Activated T-helper 17 cell treated with anti-CD3 and anti-CD28 coated beads, Interleukin-2, amount 50 U/mL, for 72 hours (primary cell): ENCODE data around the gene ANKRD13D. TPM values are rescaled to one million over a fixed set of nuclear protein-coding genes. Genes with fewer than 3 reads are reported as not detected.
A peak's percentile ranks its signal among the peaks of the same experiment; 100 is the strongest.

ENCODE experiments used
- ATAC-seq: fragments of 150-1000 bp; cut with Tn5 transposase; replicated peaks from 2 replicates; pipeline ENCODE4 v1.10.0; 2021; ENCODE audit warnings: mild to moderate bottlenecking, moderate library complexity
- H3K27ac Mint-ChIP-seq: one replicate; pipeline ENCODE4 v1.8.0; 2022; ENCODE audit warnings: mixed read lengths
- H3K27me3 Mint-ChIP-seq: one replicate; pipeline ENCODE4 v1.8.0; 2022; ENCODE audit warnings: mixed read lengths
- H3K36me3 Mint-ChIP-seq: one replicate; pipeline ENCODE4 v1.8.0; 2022; ENCODE audit warnings: low read depth, mild to moderate bottlenecking, mixed read lengths
- H3K4me1 Mint-ChIP-seq: one replicate; pipeline ENCODE4 v1.8.0; 2022; ENCODE audit warnings: mixed read lengths
- H3K4me3 Mint-ChIP-seq: one replicate; pipeline ENCODE4 v1.8.0; 2022; ENCODE audit warnings: mild to moderate bottlenecking, mixed read lengths
- H3K9me3 Mint-ChIP-seq: one replicate; pipeline ENCODE4 v1.8.0; 2022; ENCODE audit warnings: mixed read lengths
- total RNA-seq, 2 donors: library from RNA; stranded (reverse); gene quantifications; one replicate each; pipeline ENCODE4 v1.2.3, GENCODE V29; 2022

The ANKRD13D gene
- total RNA-seq, 2 donors from 2014 or later: 102 to 137 TPM

DNA sequence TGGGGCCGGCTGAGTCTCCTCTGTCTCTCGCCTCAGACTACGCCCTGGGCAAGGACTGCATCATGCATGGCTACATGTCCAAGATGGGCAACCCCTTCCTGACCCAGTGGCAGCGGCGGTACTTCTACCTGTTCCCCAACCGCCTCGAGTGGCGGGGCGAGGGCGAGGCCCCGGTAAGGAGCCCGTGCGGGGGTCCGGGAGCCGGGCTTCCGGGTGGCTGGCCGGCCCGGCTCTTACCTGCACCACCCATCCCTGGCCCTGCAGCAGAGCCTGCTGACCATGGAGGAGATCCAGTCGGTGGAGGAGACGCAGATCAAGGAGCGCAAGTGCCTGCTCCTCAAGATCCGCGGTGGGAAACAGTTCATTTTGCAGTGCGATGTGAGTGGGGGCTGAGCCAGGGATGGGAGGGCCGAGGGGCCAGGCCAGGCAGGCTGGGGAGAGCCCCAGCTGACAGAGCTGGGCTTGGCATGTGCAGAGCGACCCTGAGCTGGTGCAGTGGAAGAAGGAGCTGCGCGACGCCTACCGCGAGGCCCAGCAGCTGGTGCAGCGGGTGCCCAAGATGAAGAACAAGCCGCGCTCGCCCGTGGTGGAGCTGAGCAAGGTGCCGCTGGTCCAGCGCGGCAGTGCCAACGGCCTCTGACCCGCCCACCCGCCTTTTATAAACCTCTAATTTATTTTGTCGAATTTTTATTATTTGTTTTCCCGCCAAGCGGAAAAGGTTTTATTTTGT lies 4.1 kb upstream of the ANKRD13D start:
- Mint-ChIP-seq H3K36me3 (peaks cover 93% of the 10 kb centered on the region), H3K4me1 (peaks cover 13% of the 10 kb centered on the region), H3K27me3 (no peaks in the 10 kb centered on the region), H3K9me3 (no peaks in the 10 kb centered on the region), H3K4me3 (no peak overlapping the region), H3K27ac (no peak overlapping the region)
- no peak for ATAC-seq

DNA sequence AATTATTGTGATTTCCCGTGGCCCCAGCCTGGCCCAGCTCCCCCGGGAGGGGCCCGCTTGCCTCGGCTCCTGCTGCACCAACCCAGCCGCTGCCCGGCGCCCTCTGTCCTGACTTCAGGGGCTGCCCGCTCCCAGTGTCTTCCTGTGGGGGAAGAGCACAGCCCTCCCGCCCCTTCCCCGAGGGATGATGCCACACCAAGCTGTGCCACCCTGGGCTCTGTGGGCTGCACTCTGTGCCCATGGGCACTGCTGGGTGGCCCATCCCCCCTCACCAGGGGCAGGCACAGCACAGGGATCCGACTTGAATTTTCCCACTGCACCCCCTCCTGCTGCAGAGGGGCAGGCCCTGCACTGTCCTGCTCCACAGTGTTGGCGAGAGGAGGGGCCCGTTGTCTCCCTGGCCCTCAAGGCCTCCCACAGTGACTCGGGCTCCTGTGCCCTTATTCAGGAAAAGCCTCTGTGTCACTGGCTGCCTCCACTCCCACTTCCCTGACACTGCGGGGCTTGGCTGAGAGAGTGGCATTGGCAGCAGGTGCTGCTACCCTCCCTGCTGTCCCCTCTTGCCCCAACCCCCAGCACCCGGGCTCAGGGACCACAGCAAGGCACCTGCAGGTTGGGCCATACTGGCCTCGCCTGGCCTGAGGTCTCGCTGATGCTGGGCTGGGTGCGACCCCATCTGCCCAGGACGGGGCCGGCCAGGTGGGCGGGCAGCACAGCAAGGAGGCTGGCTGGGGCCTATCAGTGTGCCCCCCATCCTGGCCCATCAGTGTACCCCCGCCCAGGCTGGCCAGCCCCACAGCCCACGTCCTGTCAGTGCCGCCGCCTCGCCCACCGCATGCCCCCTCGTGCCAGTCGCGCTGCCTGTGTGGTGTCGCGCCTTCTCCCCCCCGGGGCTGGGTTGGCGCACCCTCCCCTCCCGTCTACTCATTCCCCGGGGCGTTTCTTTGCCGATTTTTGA lies 3.3 kb upstream of the ANKRD13D start:
- Mint-ChIP-seq H3K36me3 (peaks cover 93% of the 10 kb centered on the region), H3K9me3 (no peaks in the 10 kb centered on the region), H3K4me3 (peak overlapping the region; percentile 85), H3K4me1 (peaks cover 13% of the 10 kb centered on the region), H3K27ac (peak overlapping the region; percentile 98), H3K27me3 (no peaks in the 10 kb centered on the region)
- no peak for ATAC-seq

DNA sequence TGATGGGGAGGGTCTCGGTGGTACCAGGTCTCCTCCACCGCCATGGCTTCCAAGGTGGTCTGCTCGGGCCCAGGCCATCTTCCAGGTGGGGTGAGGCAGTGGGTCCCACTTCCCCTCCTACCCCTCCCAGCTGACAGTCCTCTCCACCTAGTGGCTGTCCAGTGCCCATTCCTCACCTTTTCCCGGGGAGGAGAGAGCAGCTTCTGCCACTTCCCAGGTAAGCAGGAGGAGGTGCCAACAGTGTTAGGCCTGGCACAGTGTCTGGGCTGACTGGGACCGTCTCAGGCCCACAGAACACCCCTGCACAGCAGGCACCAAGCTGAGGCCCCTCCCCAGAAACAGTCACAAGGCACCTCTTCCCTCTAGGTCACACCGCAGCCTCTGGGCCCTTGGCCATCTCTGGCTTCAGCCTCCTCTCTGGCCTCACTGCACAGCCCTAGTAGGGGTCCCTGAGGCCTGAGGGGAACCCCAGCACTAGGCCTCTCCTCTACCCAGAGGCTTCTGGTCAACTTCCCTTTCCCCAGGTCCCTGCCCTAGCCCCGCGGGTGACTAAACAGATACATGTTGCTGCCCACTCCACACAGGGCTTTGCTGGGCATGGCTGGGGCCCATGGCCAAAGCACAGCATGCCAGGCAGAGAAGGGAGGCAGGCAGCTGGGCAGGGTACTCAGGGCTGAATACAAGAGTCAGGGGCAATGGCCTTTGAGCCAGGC lies 2.3 kb upstream of the ANKRD13D start:
- peaks cover 93% of the 10 kb centered on the region for H3K36me3 Mint-ChIP-seq

DNA sequence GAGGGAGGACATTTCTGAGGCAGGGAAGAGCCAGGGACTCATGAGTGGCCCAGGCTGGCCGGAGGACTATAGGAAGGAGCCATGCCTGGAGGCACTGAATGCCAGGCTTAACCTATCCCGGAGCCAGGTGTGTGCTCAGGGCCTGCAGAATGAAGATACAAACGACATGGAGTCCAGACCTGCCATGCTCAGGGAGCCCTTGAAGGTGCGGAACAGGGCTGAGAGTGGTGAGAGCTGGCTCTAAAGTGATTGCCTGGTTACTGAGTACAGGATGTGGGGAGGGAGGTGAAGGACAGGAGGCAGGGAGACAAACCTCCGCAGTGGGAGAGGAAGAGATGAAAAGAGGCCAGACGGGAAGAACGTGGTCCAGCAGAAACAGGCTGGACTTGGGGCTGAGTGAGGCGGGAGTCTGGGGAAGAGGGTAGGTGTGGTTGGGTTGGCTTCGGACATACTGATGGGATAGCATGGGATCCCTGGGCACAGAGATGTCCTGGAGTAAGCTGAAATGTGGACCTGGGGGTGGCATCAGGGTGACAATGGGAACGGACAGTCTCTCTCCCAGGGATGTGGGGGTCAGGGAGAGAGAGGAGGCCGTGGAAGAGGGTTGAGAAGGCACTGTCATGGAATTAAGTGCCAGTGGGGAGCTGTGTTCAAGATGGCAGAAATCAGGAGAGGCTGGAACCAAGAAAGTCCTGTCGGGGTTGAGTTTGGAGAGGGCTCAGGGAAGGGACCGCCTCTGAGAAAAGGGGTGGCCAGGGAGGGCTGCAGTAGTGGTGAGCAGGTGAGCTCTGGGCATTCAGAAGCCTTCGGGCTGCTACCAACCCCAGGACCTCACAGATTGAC lies 1.5 kb upstream of the ANKRD13D start:
- H3K4me3 Mint-ChIP-seq: peak overlapping the region; percentile 85
- no peaks in the 10 kb centered on the region for H3K27me3 Mint-ChIP-seq
- H3K36me3 Mint-ChIP-seq: peaks cover 91% of the 10 kb centered on the region
- peak; percentile 22 for ATAC-seq
- H3K27ac Mint-ChIP-seq: peak overlapping the region; percentile 98
- peaks cover 16% of the 10 kb centered on the region for H3K4me1 Mint-ChIP-seq
- no peaks in the 10 kb centered on the region for H3K9me3 Mint-ChIP-seq

More for the DNA sequence above, 2.3 kb upstream of the ANKRD13D start:
- Mint-ChIP-seq H3K9me3 (no peaks in the 10 kb centered on the region), H3K27me3 (no peaks in the 10 kb centered on the region), H3K4me1 (peaks cover 13% of the 10 kb centered on the region), H3K27ac (peak overlapping the region; percentile 98), H3K4me3 (peak overlapping the region; percentile 85)
- no peak for ATAC-seq

DNA sequence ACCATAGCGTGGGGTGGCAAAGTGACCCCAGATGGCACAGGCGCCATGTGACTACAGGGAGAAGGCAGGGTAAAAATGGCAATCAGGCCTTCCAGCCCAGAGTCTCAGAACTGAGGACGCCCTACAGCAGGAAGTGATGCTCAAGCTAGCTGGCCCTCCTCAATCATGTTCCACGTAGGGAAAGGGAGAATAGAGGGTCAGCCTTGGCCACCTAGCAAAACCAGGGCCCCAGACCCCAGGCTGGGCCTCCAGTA lies 978 bp upstream of the ANKRD13D start:
- ATAC-seq: no peak
- H3K4me3 Mint-ChIP-seq: peak overlapping the region; percentile 85
- H3K9me3 Mint-ChIP-seq: no peaks in the 10 kb centered on the region
- H3K4me1 Mint-ChIP-seq: peaks cover 22% of the 10 kb centered on the region
- no peaks in the 10 kb centered on the region for H3K27me3 Mint-ChIP-seq
- peaks cover 91% of the 10 kb centered on the region for H3K36me3 Mint-ChIP-seq
- peak overlapping the region; percentile 98 for H3K27ac Mint-ChIP-seq

DNA sequence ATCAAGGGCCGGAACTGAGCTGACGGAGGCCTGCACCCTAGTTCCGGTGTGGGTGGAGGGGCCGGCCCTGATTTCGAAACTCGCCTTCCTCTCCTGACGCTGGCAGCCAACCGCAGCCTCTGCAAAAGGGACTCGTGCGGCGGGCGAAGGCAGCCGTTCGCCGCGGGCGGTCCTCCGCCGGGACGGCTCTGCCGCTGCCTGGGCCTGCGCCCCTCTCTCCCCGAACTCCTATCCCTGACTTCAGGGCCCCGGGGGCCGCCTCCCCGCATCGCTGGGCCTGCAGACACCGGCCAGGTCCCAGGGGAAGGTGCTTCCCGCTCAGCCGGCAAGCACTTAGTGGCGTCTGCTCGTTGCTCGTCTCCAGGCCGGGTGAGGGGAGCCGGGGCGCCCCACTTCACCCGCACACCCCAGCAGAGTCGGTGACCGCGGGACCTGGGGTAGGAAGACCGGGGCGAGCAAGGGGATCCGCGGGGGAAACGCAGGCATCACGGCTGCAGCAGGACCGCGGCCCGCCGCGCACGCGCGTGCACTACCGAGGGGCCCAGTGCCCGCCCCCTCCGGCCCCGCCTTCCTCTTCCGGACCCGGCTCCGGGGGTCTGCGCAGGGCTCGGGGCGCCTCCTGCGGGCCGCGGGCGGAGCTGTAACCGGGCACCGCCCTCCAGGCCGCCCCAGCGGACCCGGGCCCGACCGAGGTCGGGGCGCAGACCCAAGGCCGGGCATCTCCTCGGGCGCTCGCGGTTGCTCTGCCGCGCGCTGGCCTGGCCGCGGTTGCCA lies 464 bp upstream of the ANKRD13D start:
- Mint-ChIP-seq H3K4me3 (peak overlapping the region; percentile 85), H3K4me1 (peaks cover 23% of the 10 kb centered on the region), H3K27ac (peak overlapping the region; percentile 98), H3K27me3 (no peaks in the 10 kb centered on the region), H3K9me3 (no peaks in the 10 kb centered on the region), H3K36me3 (peaks cover 91% of the 10 kb centered on the region)
- peak; percentile 77 for ATAC-seq

DNA sequence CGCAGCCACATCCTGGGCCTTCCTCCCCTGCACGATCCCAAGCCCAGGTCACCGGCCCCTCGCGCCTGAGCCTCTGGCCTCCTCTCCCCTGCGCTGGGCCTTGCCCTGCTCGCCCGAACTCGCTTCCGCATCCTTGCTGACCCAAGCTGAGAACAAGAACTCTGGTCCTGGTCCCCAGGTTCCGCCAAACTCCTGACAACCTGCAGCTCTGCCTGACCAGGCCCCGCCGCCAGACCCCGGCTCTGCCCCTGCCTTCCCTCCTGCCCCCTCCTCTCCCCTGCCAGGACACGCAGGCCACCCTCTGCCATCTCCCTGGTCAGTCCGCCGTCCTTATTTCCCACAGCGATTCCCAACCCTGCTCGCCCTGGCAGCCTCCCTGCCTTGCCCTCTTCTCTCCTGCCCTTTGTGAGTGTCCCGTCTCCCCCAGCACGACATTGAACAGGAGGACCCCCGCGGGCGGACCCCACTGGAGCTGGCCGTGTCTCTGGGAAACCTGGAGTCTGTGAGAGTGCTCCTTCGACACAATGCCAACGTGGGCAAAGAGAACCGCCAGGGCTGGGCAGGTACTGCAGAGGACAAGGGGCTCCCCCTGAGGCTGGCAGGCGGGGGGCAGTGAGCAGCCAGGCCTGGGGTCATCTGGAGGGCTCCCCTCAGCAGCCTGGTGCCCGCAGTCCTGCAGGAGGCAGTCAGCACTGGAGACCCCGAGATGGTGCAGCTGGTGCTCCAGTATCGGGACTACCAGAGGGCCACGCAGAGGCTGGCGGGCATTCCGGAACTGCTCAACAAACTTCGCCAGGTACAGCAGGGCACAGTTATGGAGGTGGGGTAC lies 762 bp downstream of the ANKRD13D start:
- Mint-ChIP-seq H3K9me3 (no peaks in the 10 kb centered on the region), H3K27ac (peak overlapping the region; percentile 93), H3K4me1 (peaks cover 23% of the 10 kb centered on the region), H3K27me3 (no peaks in the 10 kb centered on the region), H3K36me3 (peaks cover 91% of the 10 kb centered on the region), H3K4me3 (peak overlapping the region; percentile 86)
- ATAC-seq: peak; percentile 1

DNA sequence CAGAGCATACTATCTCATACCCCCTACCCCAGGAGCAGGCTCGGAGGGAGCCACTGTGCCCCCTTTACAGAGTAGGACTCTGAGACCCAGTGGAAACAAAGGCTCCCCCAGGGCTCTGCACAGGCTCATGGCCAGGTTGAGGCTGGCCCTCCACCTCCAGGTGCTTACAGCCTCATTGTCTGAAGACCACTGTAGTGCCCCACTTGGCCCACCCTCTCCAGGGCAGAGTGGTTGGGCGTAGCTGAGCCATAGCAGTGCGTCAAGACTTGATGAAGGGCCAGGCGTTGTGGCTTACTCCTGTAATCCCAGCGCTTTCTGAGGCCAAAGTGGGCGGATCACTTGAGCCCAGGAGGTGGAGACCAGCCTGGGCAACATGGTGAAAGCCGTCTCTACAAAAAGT lies 1.7 kb downstream of the ANKRD13D start:
- no peak overlapping the region for H3K27ac Mint-ChIP-seq
- no peaks in the 10 kb centered on the region for H3K27me3 Mint-ChIP-seq
- H3K36me3 Mint-ChIP-seq: peaks cover 91% of the 10 kb centered on the region
- H3K9me3 Mint-ChIP-seq: no peaks in the 10 kb centered on the region
- peaks cover 23% of the 10 kb centered on the region for H3K4me1 Mint-ChIP-seq
- ATAC-seq: no peak
- peak overlapping the region; percentile 86 for H3K4me3 Mint-ChIP-seq

DNA sequence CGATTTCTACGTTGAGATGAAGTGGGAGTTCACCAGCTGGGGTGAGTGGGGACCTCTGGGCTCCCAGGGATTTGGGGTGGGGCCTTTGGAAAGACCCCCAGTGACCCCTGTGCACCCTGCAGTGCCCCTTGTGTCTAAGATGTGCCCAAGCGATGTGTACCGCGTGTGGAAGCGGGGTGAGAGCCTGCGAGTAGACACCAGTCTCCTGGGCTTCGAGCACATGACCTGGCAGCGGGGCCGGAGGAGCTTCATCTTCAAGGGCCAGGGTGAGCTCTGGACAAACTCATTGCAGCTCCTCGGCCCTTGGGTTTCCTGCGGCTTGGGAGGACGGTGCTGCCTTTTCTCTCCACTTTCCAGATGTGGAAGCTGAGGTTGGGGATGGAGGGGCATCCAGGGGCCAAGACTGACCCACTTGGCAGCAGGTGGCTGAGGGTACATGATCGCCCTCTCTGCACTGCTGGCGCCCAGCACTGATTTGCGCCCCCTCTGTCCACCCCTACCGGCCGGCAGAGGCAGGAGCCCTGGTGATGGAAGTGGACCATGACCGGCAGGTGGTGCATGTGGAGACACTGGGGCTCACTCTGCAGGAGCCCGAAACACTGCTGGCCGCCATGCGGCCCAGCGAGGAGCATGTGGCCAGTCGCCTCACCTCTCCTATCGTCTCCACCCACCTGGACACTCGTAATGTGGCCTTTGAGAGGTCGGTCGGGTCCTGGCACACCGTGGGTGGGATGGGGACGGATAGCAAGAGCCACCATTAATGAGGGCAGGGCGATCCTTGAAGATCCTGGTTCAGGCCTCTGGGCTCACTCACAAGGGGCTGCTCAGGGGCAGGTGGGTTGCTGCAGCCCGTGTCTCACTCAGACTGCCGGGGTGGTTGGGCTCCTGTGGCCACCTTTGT lies 2.6 kb downstream of the ANKRD13D start:
- H3K4me1 Mint-ChIP-seq: peaks cover 25% of the 10 kb centered on the region
- ATAC-seq: no peak
- H3K27ac Mint-ChIP-seq: peak overlapping the region; percentile 86
- peak overlapping the region; percentile 86 for H3K4me3 Mint-ChIP-seq
- H3K9me3 Mint-ChIP-seq: no peaks in the 10 kb centered on the region
- peaks cover 92% of the 10 kb centered on the region for H3K36me3 Mint-ChIP-seq
- H3K27me3 Mint-ChIP-seq: no peaks in the 10 kb centered on the region

DNA sequence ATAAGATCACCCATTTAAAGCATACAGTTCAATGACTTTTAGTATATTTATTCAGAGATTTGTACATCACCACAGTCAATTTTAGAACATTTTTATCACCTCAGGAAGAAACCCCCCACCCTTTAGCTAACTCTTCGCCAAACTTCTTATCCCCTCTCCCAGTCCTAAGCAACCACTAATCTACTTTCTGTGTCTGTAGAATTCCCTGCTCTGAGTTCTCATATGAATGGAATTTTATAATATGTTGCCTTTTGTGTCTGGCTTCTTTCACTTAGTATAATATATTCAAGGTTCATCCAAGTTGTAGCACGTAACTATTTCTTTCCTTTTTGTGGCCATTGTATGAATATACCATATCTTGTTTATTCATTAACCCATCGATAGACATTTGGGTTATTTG lies 3.6 kb downstream of the ANKRD13D start:
- Mint-ChIP-seq H3K27ac (peak overlapping the region; percentile 86), H3K4me1 (peaks cover 20% of the 10 kb centered on the region), H3K36me3 (peaks cover 92% of the 10 kb centered on the region), H3K9me3 (peaks cover 4% of the 10 kb centered on the region), H3K4me3 (peak overlapping the region; percentile 75), H3K27me3 (no peaks in the 10 kb centered on the region)
- no peak for ATAC-seq

DNA sequence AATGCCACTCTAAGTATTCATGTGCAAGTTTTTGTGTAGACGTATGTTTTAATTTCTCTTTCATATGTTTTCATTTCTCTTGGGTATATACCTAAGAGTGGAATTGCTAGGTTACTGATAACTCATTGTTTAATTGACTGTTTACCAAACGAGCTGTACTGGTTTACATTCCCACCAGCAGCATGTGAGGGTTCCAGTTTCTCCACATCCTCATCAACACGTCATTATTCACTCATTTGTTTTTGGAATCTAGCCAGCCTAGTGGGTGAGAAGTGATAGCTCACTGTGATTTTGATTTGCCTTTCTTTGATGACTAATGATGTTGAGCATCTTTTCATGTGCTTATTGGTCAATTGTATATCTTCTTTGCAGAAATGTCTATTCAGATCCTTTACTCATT lies 4.0 kb downstream of the ANKRD13D start:
- Mint-ChIP-seq H3K9me3 (peaks cover 4% of the 10 kb centered on the region), H3K27me3 (no peaks in the 10 kb centered on the region), H3K4me1 (peaks cover 16% of the 10 kb centered on the region), H3K4me3 (peak overlapping the region; percentile 75), H3K27ac (peak overlapping the region; percentile 86), H3K36me3 (peaks cover 92% of the 10 kb centered on the region)
- peak; percentile 23 for ATAC-seq

DNA sequence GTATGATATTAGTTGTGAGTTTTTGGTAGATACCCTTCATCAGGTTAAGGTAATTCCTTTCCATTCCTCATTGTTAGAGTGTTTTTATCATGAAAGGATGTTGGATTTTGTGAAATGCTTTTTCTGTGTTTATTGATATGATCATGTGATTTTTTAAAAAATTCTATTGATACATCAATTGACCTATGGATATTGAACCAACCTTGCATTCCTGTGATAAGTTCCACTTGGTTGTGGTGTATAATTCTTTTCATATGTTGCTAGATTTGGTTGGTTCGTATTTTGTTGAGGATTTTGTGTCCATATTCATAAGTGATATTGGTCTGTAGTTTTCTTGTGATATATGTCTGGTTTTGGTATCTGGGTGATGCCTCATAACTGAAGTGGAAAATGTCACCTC lies 6.7 kb downstream of the ANKRD13D start:
- Mint-ChIP-seq H3K4me3 (no peak overlapping the region), H3K36me3 (peaks cover 93% of the 10 kb centered on the region), H3K27ac (no peak overlapping the region), H3K27me3 (no peaks in the 10 kb centered on the region), H3K4me1 (peaks cover 22% of the 10 kb centered on the region), H3K9me3 (peaks cover 4% of the 10 kb centered on the region)
- ATAC-seq: no peak
